Stimulated activated CD4-positive, alpha-beta T cell treated with anti-CD3 and anti-CD28 coated beads, Interleukin-4, amount 100 ng/mL, for 4 hours (primary cell): ENCODE results near the gene LCA5L.
"Not testable (repeated sequence)": the region's sequence is repeated elsewhere in the genome, so short reads cannot be mapped to it uniquely, and the experiment has no call there.

Source experiments
- DNase-seq, 2 experiments: peaks; one replicate each; pipeline ENCODE4 v3.0.0-alpha.2; 2020

The LCA5L gene

GRCh38 chr21:39386899-39387298, 58.7 kb downstream of the LCA5L start:
- no peak for DNase-seq

GRCh38 chr21:39386194-39386593, 59.4 kb downstream of the LCA5L start:
- no peak for DNase-seq

DNA sequence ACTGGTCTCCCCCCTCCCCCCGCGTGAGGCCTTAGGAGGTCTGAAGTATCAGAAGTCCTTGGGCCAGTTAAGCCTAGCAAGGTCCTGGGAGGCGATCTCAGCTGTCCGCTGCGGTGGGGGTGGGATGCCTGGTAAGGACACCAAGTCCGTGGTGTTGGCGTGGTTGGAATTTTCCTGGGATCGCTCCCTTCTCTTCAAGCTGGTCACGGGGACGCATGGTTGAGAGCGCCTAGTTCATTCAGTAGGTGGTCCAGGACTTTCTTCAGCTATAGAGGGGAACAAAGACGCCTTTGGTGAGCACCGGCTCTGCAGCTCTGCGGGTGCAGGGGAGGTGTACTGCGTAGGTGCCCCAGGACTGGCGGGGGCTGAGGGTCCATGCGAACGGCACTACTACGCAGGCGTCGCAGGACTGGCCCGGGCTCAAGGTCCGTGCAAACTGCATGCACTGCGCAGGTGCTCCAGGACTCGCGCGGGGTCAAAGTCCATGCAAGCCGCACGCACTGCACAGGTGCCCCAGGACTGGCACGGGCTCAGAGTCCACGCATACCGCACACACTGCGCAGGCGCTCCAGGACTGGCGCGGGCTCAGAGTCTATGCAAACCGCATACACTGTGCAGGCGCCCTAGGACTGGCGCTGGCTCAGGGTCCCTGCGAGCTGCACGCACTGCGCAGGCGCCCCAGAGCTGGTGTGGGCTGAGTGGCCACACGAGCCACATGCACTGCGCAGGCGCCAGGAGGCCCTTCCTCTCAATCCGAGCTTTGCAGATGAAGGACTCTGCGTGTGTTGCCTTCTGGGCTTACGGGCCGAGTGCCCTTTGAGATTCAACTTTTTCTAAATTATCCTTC, 60.1 kb downstream of the LCA5L start:
- peak; percentile 35 to 63 for DNase-seq

GRCh38 chr21:39384674-39385298, 60.8 kb downstream of the LCA5L start:
- no peak for DNase-seq

DNA sequence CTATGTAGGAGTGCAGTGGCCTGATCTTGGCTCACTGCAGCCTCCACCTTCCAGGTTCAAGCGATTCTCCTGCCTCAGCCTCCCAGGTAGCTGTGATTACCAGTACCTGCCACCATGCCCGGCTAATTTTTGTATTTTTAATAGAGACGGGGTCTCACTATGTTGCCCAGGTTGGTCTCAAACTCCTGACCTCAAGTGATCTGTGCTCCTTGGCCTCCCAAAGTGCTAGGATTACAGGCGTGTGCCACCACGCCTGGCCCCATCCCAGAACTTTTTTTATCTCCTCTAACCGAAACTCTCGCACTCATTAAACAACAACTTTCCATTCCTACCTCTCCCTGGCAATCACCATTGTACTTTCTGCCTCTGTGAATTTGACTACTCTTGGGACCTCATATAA, 63.5 kb downstream of the LCA5L start:
- not testable (repeated sequence) for DNase-seq

- DNase-seq: no peak
These were observed 64.6 kb downstream of the LCA5L start for GRCh38 chr21:39381009-39381408.

- peak; percentile 84 to 85 for DNase-seq
These were observed 65.3 kb downstream of the LCA5L start for GRCh38 chr21:39379986-39380891.

- no peak for DNase-seq
These were observed 68.0 kb downstream of the LCA5L start for GRCh38 chr21:39377444-39378050.

- DNase-seq: no peak
These were observed 70.1 kb downstream of the LCA5L start for GRCh38 chr21:39375446-39375845.

- no peak for DNase-seq
These were observed 71.5 kb downstream of the LCA5L start for GRCh38 chr21:39374046-39374445.

GRCh38 chr21:39373634-39374033, 71.9 kb downstream of the LCA5L start:
- no peak for DNase-seq

DNA sequence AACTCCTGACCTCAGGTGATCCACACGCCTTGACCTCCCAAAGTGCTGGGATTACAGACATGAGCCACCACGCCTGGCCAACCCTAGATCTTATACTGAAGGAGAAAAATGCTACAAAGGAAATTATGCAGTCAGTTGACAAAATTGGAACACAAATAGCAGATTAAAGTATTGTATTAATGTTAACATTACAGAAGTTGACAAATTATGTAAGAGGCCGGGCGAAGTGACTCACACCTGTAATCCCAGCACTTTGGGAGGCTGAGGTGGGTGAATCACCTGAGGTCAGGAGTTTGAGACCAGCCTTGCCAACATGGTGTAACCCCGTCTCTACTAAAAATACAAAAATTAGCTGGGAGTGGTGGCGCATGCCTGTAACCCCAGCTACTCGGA, 75.7 kb downstream of the LCA5L start:
- not testable (repeated sequence) for DNase-seq

GRCh38 chr21:39367783-39368182, 77.8 kb downstream of the LCA5L start:
- no peak for DNase-seq

- no peak for DNase-seq
These were observed 79.0 kb downstream of the LCA5L start for GRCh38 chr21:39366563-39366962.

DNA sequence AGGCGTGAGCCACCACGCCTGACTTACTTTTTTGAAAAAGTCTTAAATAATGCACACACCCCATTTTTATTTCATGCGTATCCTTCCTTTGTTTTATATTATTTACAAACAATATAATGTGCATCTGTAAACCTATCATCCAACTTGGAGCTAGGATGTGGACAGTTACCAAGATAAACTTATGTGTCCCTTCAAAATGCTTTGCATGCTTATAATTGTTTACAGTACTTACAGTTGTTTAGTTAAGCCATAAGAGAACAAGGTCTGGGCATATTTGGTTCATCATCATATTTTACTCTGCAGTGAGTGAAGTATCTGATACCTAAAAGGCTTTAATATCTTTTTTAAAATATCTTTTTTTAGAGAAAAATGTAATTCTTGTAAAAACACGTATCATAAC, 80.6 kb downstream of the LCA5L start:
- DNase-seq: no peak

DNA sequence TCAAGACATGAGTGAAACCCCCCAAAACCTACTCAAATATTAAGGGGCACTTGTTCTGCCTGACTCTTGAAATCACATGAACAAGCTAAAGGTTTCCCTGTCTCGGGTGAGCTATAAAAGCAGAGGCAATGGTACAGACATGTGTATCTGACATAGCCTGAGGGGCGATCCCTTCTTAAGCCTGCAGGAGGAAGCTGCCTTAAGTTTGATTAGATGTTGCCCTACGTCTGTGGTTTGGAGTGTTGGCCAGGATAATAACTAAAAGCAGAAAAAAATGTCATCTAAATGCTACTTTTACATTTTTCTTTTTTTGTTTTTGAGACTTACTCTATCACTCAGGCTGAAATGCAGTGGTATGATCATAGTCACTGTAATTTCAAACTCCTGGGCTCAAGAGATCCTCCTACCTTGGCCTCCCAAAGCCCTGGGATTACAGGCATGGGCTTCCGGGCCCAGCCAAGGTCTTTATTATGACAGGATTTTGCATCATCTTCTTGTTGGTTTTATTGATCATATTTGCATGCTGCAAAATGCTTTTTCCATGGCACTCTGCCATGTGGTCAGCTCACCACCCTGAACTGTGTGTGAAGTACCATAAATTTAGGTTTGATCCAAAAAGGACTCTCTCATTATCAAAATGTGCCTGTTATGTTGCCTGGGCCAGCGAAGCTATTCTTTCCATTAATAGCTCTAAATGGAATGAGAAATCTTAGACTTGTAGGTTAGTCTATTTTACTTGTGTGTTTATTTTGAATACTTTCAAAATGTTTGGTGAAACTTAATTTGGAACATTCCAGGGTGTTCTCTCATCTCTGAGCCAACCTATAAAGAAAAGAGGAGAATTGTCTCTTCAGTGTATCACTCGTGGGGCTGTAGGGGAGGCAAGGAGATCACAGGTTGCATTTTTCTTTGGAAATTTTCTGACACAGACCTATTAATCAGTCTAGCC, 81.7 kb downstream of the LCA5L start:
- no peak for DNase-seq

GRCh38 chr21:39362733-39363132, 82.8 kb downstream of the LCA5L start:
- no peak for DNase-seq

- DNase-seq: no peak
These were observed 86.2 kb downstream of the LCA5L start for GRCh38 chr21:39359382-39359781.
